ENCODE data around the gene HOPX.
A peak's percentile ranks its signal among the peaks of the same experiment; 100 is the strongest.

The HOPX gene

GRCh38 chr4:56686537-56687231, 5.6 kb upstream of the HOPX start:
- DNase-seq: no peak

GRCh38 chr4:56684320-56685050, 3.4 kb upstream of the HOPX start:
- no peak for DNase-seq

- DNase-seq: no peak
These were observed 2.4 kb upstream of the HOPX start for GRCh38 chr4:56683455-56683854.

- peak; percentile 59 for DNase-seq
These were observed 893 bp upstream of the HOPX start for GRCh38 chr4:56681853-56682525.

- no peak for DNase-seq
These were observed 830 bp downstream of the HOPX start for GRCh38 chr4:56680266-56680665.

- no peak for DNase-seq
These were observed 3.4 kb downstream of the HOPX start for GRCh38 chr4:56677711-56678110.

GRCh38 chr4:56674984-56675383, 6.1 kb downstream of the HOPX start:
- DNase-seq: no peak

GRCh38 chr4:56671860-56672259, 9.2 kb downstream of the HOPX start:
- DNase-seq: no peak

GRCh38 chr4:56671373-56671772, 9.7 kb downstream of the HOPX start:
- no peak for DNase-seq

GRCh38 chr4:56668267-56668666, 12.8 kb downstream of the HOPX start:
- no peak for DNase-seq

- DNase-seq: peak; percentile 16
These were observed 13.7 kb downstream of the HOPX start for GRCh38 chr4:56667396-56667795.

- DNase-seq: peak; percentile 8
These were observed 14.8 kb downstream of the HOPX start for GRCh38 chr4:56666279-56666678.

GRCh38 chr4:56665781-56666180, 15.3 kb downstream of the HOPX start:
- no peak for DNase-seq

- no peak for DNase-seq
These were observed 18.2 kb downstream of the HOPX start for GRCh38 chr4:56662782-56663468.

- no peak for DNase-seq
These were observed 21.1 kb downstream of the HOPX start for GRCh38 chr4:56659946-56660345.

- no peak for DNase-seq
These were observed 22.6 kb downstream of the HOPX start for GRCh38 chr4:56658528-56658927.

GRCh38 chr4:56657818-56658217, 23.3 kb downstream of the HOPX start:
- no peak for DNase-seq

GRCh38 chr4:56657128-56657527, 24.0 kb downstream of the HOPX start:
- no peak for DNase-seq

- no peak for DNase-seq
These were observed 24.8 kb downstream of the HOPX start for GRCh38 chr4:56656346-56656643.

- DNase-seq: no peak
These were observed 25.3 kb downstream of the HOPX start for GRCh38 chr4:56655627-56656345.

- peak; percentile 25 for DNase-seq
These were observed 25.9 kb downstream of the HOPX start for GRCh38 chr4:56655209-56655626.

GRCh38 chr4:56654238-56654632, 26.9 kb downstream of the HOPX start:
- no peak for DNase-seq

Data from NCI-H345 (cell line).